Hepatocyte (in vitro differentiated cells): ENCODE data around the gene DENND5B. TPM values are rescaled to one million over a fixed set of nuclear protein-coding genes. Genes with fewer than 3 reads are reported as not detected.

ENCODE experiments used
- DNase-seq: peaks from one replicate; pipeline ENCODE4 v3.0.0-alpha.2; 2016; ENCODE audit warnings: low spot score
- H2AFZ ChIP-seq: fragments of 200-600 bp; sonication (generic); 2 replicates; pipeline ENCODE4 v1.6.0; 2016; ENCODE audit warnings: antibody characterized with exemption, mild to moderate bottlenecking
- H3K27ac ChIP-seq: fragments of 200-600 bp; sonication (generic); 2 replicates; pipeline ENCODE4 v1.5.1; 2016; ENCODE audit warnings: mild to moderate bottlenecking
- H3K27me3 ChIP-seq: fragments of 200-600 bp; sonication (generic); 2 replicates; pipeline ENCODE4 v1.6.1; 2016
- H3K36me3 ChIP-seq: fragments of 200-600 bp; sonication (generic); replicated peaks from 2 replicates; pipeline ENCODE4 v1.5.1; 2016; ENCODE audit warnings: low read depth; ENCODE audit not compliant: insufficient read depth
- H3K4me1 ChIP-seq: fragments of 200-600 bp; sonication (generic); 2 replicates; pipeline ENCODE4 v1.5.1; 2016; ENCODE audit warnings: mild to moderate bottlenecking, moderate library complexity; ENCODE audit not compliant: insufficient read depth
- H3K4me2 ChIP-seq: fragments of 200-600 bp; sonication (generic); 2 replicates; pipeline ENCODE4 v1.6.0; 2016
- H3K4me3 ChIP-seq: fragments of 200-600 bp; sonication (generic); 2 replicates; pipeline ENCODE4 v1.5.1; 2016; ENCODE audit warnings: mild to moderate bottlenecking
- H3K79me2 ChIP-seq: fragments of 200-600 bp; sonication (generic); 2 replicates; pipeline ENCODE4 v1.6.0; 2017; ENCODE audit warnings: mild to moderate bottlenecking
- H3K9me2 ChIP-seq: fragments of 200-600 bp; sonication (generic); replicated peaks from 2 replicates; pipeline ENCODE4 v1.6.0; 2017; ENCODE audit warnings: mild to moderate bottlenecking; ENCODE audit not compliant: insufficient read depth
- H3K9me3 ChIP-seq: fragments of 200-600 bp; sonication (generic); 2 replicates; pipeline ENCODE4 v1.5.1; 2016; ENCODE audit warnings: low read depth, mild to moderate bottlenecking
- H4K20me1 ChIP-seq: fragments of 200-600 bp; sonication (generic); 2 replicates; pipeline ENCODE4 v1.6.0; 2016; ENCODE audit warnings: mild to moderate bottlenecking; ENCODE audit not compliant: insufficient read depth, poor library complexity, severe bottlenecking
- EZH2 ChIP-seq: fragments of 200-600 bp; sonication (generic); IDR thresholded peaks from 2 replicates; pipeline ENCODE4 v1.6.1; 2016; ENCODE audit warnings: antibody characterized with exemption, mild to moderate bottlenecking, borderline replicate concordance
- EZH2phosphoT487 ChIP-seq: fragments of 200-600 bp; sonication (generic); IDR thresholded peaks from one replicate; pipeline ENCODE4 v1.6.1; 2018; ENCODE audit warnings: antibody characterized with exemption, mild to moderate bottlenecking, low read depth, moderate library complexity; ENCODE audit not compliant: unreplicated experiment, severe bottlenecking
- WGBS: methylation state at CpG from one replicate; pipeline ENCODE4 v1.1.6; 2016; ENCODE audit warnings: low lambda C conversion rate; ENCODE audit errors: missing lambda C conversion rate; 5-methylcytosine and 5-hydroxymethylcytosine counted together
- polyA plus RNA-seq: library from polyadenylated mRNA; unstranded; fragments of >200 nt; fragmentation: Nextera tagmentation; extraction: Ambion mirVana; gene quantifications from 2 replicates; pipeline ENCODE4 v1.2.1, GENCODE V29; 2016
- total RNA-seq: library from RNA; depleted of rRNA; stranded (reverse); fragments of >200 nt; gene quantifications from 2 replicates; pipeline ENCODE4 v1.2.3, GENCODE V29; 2014
- TF ChIP-seq, protein P1 (sequence below): fragments of 200-600 bp; sonication (generic); IDR thresholded peaks from 2 replicates; pipeline ENCODE4 v1.5.1; 2016; ENCODE audit warnings: antibody characterized with exemption, mild to moderate bottlenecking; ENCODE audit not compliant: poor library complexity

The DENND5B gene
- total and polyA plus RNA-seq, 2 experiments from 2014 or later: 10.4 to 24.9 TPM

DNA sequence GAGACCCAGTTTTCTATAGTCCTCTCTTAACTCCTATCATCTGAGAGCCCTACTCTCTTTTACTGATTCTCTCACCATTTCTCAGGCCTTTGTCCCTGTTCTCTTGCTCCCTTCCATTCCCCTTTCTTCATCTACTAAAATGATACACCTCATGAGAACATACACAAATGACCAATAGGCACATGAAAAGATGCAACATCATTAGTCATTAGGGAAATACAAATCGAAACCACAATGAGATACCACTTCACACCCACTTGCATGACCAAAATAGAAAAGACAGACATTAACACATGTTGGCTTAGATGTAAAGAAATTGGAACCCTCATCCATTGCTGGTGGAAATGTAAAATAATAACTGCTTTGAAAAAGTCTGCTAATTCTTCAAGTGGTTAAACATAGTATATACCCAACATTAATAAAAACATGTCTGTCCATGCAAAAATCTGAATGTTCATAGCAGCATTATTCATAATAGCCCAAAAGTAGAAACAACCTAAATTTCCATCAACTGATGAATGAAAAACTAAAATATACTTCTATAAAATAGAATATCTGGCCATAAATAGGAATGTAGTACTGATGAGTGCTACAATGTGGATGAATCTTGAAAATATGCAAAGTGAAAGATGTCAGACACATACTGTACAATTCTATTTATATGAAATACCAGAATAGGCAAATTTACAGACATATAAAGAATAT is 66.0 kb downstream of the DENND5B start:
- H3K4me3 ChIP-seq: no peak overlapping the region
- H2AFZ ChIP-seq: no peak overlapping the region
- no peaks in the 10 kb centered on the region for H3K9me3 ChIP-seq
- no peak for TF ChIP-seq EZH2phosphoT487
- no peak for TF ChIP-seq EZH2
- TF ChIP-seq, protein P1, sequence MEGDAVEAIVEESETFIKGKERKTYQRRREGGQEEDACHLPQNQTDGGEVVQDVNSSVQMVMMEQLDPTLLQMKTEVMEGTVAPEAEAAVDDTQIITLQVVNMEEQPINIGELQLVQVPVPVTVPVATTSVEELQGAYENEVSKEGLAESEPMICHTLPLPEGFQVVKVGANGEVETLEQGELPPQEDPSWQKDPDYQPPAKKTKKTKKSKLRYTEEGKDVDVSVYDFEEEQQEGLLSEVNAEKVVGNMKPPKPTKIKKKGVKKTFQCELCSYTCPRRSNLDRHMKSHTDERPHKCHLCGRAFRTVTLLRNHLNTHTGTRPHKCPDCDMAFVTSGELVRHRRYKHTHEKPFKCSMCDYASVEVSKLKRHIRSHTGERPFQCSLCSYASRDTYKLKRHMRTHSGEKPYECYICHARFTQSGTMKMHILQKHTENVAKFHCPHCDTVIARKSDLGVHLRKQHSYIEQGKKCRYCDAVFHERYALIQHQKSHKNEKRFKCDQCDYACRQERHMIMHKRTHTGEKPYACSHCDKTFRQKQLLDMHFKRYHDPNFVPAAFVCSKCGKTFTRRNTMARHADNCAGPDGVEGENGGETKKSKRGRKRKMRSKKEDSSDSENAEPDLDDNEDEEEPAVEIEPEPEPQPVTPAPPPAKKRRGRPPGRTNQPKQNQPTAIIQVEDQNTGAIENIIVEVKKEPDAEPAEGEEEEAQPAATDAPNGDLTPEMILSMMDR: no peak
- no peak overlapping the region for H3K4me2 ChIP-seq
- H3K79me2 ChIP-seq: peaks cover 76% of the 10 kb centered on the region
- no peak overlapping the region for H3K27ac ChIP-seq
- H3K9me2 ChIP-seq: no peaks in the 10 kb centered on the region
- H4K20me1 ChIP-seq: peaks cover 10% of the 10 kb centered on the region
- no peaks in the 10 kb centered on the region for H3K36me3 ChIP-seq
- 95% methylated on average over 1 of the region's 1 CpG for WGBS
- no peaks in the 10 kb centered on the region for H3K27me3 ChIP-seq
- H3K4me1 ChIP-seq: peaks cover 16% of the 10 kb centered on the region
- DNase-seq: no peak

DNA sequence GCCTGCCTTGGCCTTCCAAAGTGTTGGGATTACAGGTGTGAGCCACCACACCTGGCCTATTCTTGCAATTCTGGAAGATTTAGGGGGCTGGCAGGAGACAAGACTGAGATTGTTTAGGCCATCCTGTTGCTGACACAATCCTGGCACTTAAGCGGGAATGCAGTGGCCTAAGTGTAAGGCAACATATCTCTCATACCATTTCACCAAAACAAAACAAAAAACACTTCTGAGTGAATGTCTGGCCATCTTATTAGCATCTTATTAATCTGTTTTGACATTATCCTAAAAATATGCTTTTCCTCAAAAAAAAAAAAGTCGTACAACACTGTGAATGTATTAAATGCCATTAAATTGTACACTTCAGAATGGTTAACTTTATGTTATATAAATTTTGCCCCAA is 67.6 kb downstream of the DENND5B start:
- no peaks in the 10 kb centered on the region for H3K27me3 ChIP-seq
- H2AFZ ChIP-seq: no peak overlapping the region
- H3K4me3 ChIP-seq: no peak overlapping the region
- no peak for DNase-seq
- peaks cover 18% of the 10 kb centered on the region for H4K20me1 ChIP-seq
- no peaks in the 10 kb centered on the region for H3K9me2 ChIP-seq
- peaks cover 32% of the 10 kb centered on the region for H3K4me1 ChIP-seq
- H3K36me3 ChIP-seq: no peaks in the 10 kb centered on the region
- 95% methylated on average over 2 of the region's 2 CpGs for WGBS
- H3K4me2 ChIP-seq: no peak overlapping the region
- H3K9me3 ChIP-seq: no peaks in the 10 kb centered on the region
- H3K79me2 ChIP-seq: peaks cover 72% of the 10 kb centered on the region
- no peak overlapping the region for H3K27ac ChIP-seq
- no peak for TF ChIP-seq EZH2
- TF ChIP-seq EZH2phosphoT487: no peak
- TF ChIP-seq, protein P1: no peak

DNA sequence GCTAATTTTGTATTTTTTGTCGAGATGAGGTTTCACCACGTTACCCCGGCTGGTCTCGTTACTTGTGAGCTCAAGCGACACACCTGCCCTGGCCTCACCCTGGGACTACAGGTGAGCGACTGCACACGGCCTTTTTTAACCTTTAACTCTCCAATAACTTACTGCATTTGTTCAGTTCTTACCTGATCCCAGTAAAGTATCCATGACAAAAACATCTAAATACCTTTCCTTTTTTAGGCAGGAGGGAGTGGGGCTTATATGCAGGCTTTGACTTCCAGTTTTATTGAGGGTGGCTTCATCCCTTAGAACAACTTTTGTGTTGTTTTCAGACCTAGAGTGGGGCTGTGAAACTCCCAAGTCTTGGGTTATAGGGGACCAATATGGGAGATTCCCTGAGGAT is 68.3 kb downstream of the DENND5B start:
- Histone ChIP-seq H3K9me3 (no peaks in the 10 kb centered on the region), H3K4me1 (peaks cover 38% of the 10 kb centered on the region), H3K27ac (no peak overlapping the region), H3K79me2 (peaks cover 65% of the 10 kb centered on the region), H3K4me2 (no peak overlapping the region), H3K27me3 (no peaks in the 10 kb centered on the region), H4K20me1 (peaks cover 21% of the 10 kb centered on the region), H2AFZ (no peak overlapping the region), H3K36me3 (no peaks in the 10 kb centered on the region), H3K9me2 (no peaks in the 10 kb centered on the region), H3K4me3 (no peak overlapping the region)
- TF ChIP-seq, protein P1: no peak
- TF ChIP-seq EZH2: no peak
- no peak for TF ChIP-seq EZH2phosphoT487
- 84% methylated on average over 7 of the region's 7 CpGs for WGBS
- no peak for DNase-seq

DNA sequence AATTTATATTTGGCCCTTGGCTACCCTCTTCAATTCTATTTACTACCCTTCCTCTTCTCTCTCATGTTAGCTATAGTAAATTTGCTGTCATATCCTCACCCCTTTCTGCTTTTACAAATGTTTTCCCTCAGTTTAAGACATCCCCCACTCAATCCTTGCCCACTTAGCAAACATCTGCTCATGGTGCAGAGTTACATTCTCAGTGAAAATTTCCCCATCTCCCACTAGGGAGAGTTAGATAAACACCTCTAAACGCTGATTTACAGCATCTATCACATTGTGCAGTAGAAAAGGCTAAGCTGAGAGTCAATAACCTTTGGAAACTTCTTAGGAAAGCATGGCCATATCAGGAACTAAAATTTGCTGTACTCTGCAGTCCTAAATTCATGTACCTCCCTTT is 69.0 kb downstream of the DENND5B start:
- H3K79me2 ChIP-seq: peaks cover 63% of the 10 kb centered on the region
- WGBS: 26% methylated on average over 1 of the region's 1 CpG
- DNase-seq: no peak
- H4K20me1 ChIP-seq: peaks cover 21% of the 10 kb centered on the region
- no peaks in the 10 kb centered on the region for H3K27me3 ChIP-seq
- H3K4me2 ChIP-seq: no peak overlapping the region
- H3K27ac ChIP-seq: no peak overlapping the region
- H3K4me3 ChIP-seq: no peak overlapping the region
- H3K4me1 ChIP-seq: peaks cover 40% of the 10 kb centered on the region
- no peaks in the 10 kb centered on the region for H3K9me3 ChIP-seq
- H3K9me2 ChIP-seq: no peaks in the 10 kb centered on the region
- H2AFZ ChIP-seq: no peak overlapping the region
- no peak for TF ChIP-seq EZH2
- TF ChIP-seq, protein P1: no peak
- no peak for TF ChIP-seq EZH2phosphoT487
- no peaks in the 10 kb centered on the region for H3K36me3 ChIP-seq
